Trophoblast cell (in vitro differentiated cells and primary cell): ENCODE data around the gene NEUROG1.

Source experiments
- DNase-seq, 2 donors: peaks; one replicate each; pipeline ENCODE4 v3.0.0-alpha.2; 2016
- H2AFZ ChIP-seq: 2 replicates; pipeline ENCODE4 v1.6.1; 2013; ENCODE audit warnings: low read length, moderate library complexity, mild to moderate bottlenecking; ENCODE audit not compliant: insufficient read depth, poor library complexity
- H2AK5ac ChIP-seq: 2 replicates; pipeline ENCODE4 v1.6.1; 2013; ENCODE audit warnings: mild to moderate bottlenecking, low read length
- H2BK120ac ChIP-seq: 2 replicates; pipeline ENCODE4 v1.6.1; 2013; ENCODE audit warnings: low read length, mild to moderate bottlenecking, moderate library complexity; ENCODE audit not compliant: insufficient read depth, poor library complexity
- H2BK12ac ChIP-seq: 2 replicates; pipeline ENCODE4 v1.6.1; 2013; ENCODE audit warnings: mild to moderate bottlenecking, low read length, moderate library complexity
- H2BK5ac ChIP-seq: 2 replicates; pipeline ENCODE4 v1.6.1; 2013; ENCODE audit warnings: low read length, low read depth, moderate library complexity, mild to moderate bottlenecking; ENCODE audit not compliant: poor library complexity
- H3K14ac ChIP-seq: 2 replicates; pipeline ENCODE4 v1.6.1; 2013; ENCODE audit warnings: mild to moderate bottlenecking, low read length
- H3K18ac ChIP-seq: 2 replicates; pipeline ENCODE4 v1.6.1; 2013; ENCODE audit warnings: mild to moderate bottlenecking, low read length
- H3K23ac ChIP-seq: 2 replicates; pipeline ENCODE4 v1.6.1; 2013; ENCODE audit warnings: low read length
- H3K27ac ChIP-seq: 2 replicates; pipeline ENCODE4 v1.5.1; 2013; ENCODE audit warnings: low read depth, mild to moderate bottlenecking, inconsistent platforms, low read length, moderate library complexity
- H3K27me3 ChIP-seq: 2 replicates; pipeline ENCODE4 v1.6.1; 2013; ENCODE audit warnings: inconsistent platforms, mild to moderate bottlenecking, low read length, moderate library complexity; ENCODE audit not compliant: insufficient read depth
- H3K36me3 ChIP-seq, 2 experiments: 1 replicate in 1 of 2; 2 replicates in 1 of 2; pipeline ENCODE4 v1.6.1; 2013; ENCODE audit warnings: low read length in 2 of 2, mild to moderate bottlenecking in 2 of 2, moderate library complexity in 1 of 2; ENCODE audit not compliant: insufficient read depth in 2 of 2, control insufficient read depth in 1 of 2
- H3K4ac ChIP-seq: 2 replicates; pipeline ENCODE4 v1.6.1; 2013; ENCODE audit warnings: low read depth, mild to moderate bottlenecking, low read length, moderate library complexity
- H3K4me1 ChIP-seq, 2 experiments: 1 replicate in 1 of 2; 2 replicates in 1 of 2; pipeline ENCODE4 v1.6.1; 2013; ENCODE audit warnings: low read length in 2 of 2, mild to moderate bottlenecking in 2 of 2, moderate library complexity in 1 of 2; ENCODE audit not compliant: insufficient read depth in 2 of 2, control insufficient read depth in 1 of 2
- H3K4me2 ChIP-seq: 2 replicates; pipeline ENCODE4 v1.6.1; 2013; ENCODE audit warnings: inconsistent platforms, mild to moderate bottlenecking, low read length, moderate library complexity
- H3K4me3 ChIP-seq: 2 replicates; pipeline ENCODE4 v1.5.1; 2013; ENCODE audit warnings: mild to moderate bottlenecking, low read depth, low read length, inconsistent platforms
- H3K79me1 ChIP-seq: one replicate; pipeline ENCODE4 v1.6.1; 2013; ENCODE audit warnings: low read length
- H3K79me2 ChIP-seq: 2 replicates; pipeline ENCODE4 v1.6.1; 2013; ENCODE audit warnings: low read length, mild to moderate bottlenecking; ENCODE audit not compliant: control insufficient read depth, insufficient read depth, poor library complexity
- H3K9ac ChIP-seq: 2 replicates; pipeline ENCODE4 v1.6.1; 2013; ENCODE audit warnings: mild to moderate bottlenecking, low read length
- H3K9me3 ChIP-seq: 2 replicates; pipeline ENCODE4 v1.6.1; 2013; ENCODE audit warnings: low read depth, mild to moderate bottlenecking, control low read depth, inconsistent platforms, low read length; ENCODE audit not compliant: insufficient read depth
- H4K12ac ChIP-seq: 2 replicates; pipeline ENCODE4 v1.6.1; 2013; ENCODE audit warnings: low read depth, mild to moderate bottlenecking, low read length, moderate library complexity
- H4K8ac ChIP-seq: 2 replicates; pipeline ENCODE4 v1.6.1; 2013; ENCODE audit warnings: low read depth, mild to moderate bottlenecking, low read length, moderate library complexity
- H4K91ac ChIP-seq: one replicate; pipeline ENCODE4 v1.6.1; 2013; ENCODE audit warnings: low read depth, mild to moderate bottlenecking, low read length, moderate library complexity
- WGBS: extraction: QIAGEN DNeasy Blood & Tissue Kit; methylation state at CpG from one replicate; pipeline ENCODE4 v1.1.7; 2013; ENCODE audit warnings: missing lambda C conversion rate; ENCODE audit not compliant: insufficient read length, insufficient coverage; ENCODE audit errors: extremely low coverage; 5-methylcytosine and 5-hydroxymethylcytosine counted together

Gene NEUROG1

GRCh38 chr5:135505973-135506372 is 29.8 kb downstream of the NEUROG1 start:
- H3K36me3 ChIP-seq, result no peaks in the 10 kb centered on the region
- H3K4me2 ChIP-seq, result no peak overlapping the region
- H2AFZ ChIP-seq, result no peak overlapping the region
- peaks cover 2% of the 10 kb centered on the region for H3K9me3 ChIP-seq
- no peak overlapping the region for H2BK5ac ChIP-seq
- WGBS, result no CpG with 5 or more reads among the region's 2 CpGs
- H3K14ac ChIP-seq, result no peak overlapping the region
- no peaks in the 10 kb centered on the region for H3K79me1 ChIP-seq
- H4K8ac ChIP-seq, result no peak overlapping the region
- no peak overlapping the region for H2AK5ac ChIP-seq
- H3K18ac ChIP-seq, result no peak overlapping the region
- H3K27me3 ChIP-seq, result peaks cover 16% of the 10 kb centered on the region
- H3K4me3 ChIP-seq, result no peak overlapping the region
- H4K91ac ChIP-seq, result no peak overlapping the region
- no peaks in the 10 kb centered on the region for H3K79me2 ChIP-seq
- no peak overlapping the region for H2BK12ac ChIP-seq
- H3K27ac ChIP-seq, result no peak overlapping the region
- H3K9ac ChIP-seq, result no peak overlapping the region
- H2BK120ac ChIP-seq, result no peak overlapping the region
- no peak for DNase-seq
- no peak overlapping the region for H3K23ac ChIP-seq
- no peaks in the 10 kb centered on the region for H3K4me1 ChIP-seq
- no peak overlapping the region for H3K4ac ChIP-seq
- no peak overlapping the region for H4K12ac ChIP-seq

GRCh38 chr5:135504376-135504775 is 31.4 kb downstream of the NEUROG1 start:
- no peak overlapping the region for H3K4me2 ChIP-seq
- no peak overlapping the region for H3K4ac ChIP-seq
- no CpG with 5 or more reads among the region's 3 CpGs for WGBS
- no peak overlapping the region for H2AK5ac ChIP-seq
- no peak overlapping the region for H3K14ac ChIP-seq
- no peak overlapping the region for H3K23ac ChIP-seq
- H3K27ac ChIP-seq, result no peak overlapping the region
- no peak overlapping the region for H3K18ac ChIP-seq
- no peak overlapping the region for H2BK5ac ChIP-seq
- no peaks in the 10 kb centered on the region for H3K79me2 ChIP-seq
- H4K12ac ChIP-seq, result no peak overlapping the region
- H3K27me3 ChIP-seq, result peaks cover 7% of the 10 kb centered on the region
- no peak overlapping the region for H3K9ac ChIP-seq
- H3K4me3 ChIP-seq, result no peak overlapping the region
- no peak overlapping the region for H2BK12ac ChIP-seq
- no peaks in the 10 kb centered on the region for H3K9me3 ChIP-seq
- no peak overlapping the region for H4K8ac ChIP-seq
- H3K79me1 ChIP-seq, result no peaks in the 10 kb centered on the region
- H4K91ac ChIP-seq, result no peak overlapping the region
- H3K36me3 ChIP-seq, result no peaks in the 10 kb centered on the region
- H2AFZ ChIP-seq, result no peak overlapping the region
- H2BK120ac ChIP-seq, result no peak overlapping the region
- H3K4me1 ChIP-seq, result no peaks in the 10 kb centered on the region
- DNase-seq, result no peak

- Histone ChIP-seq H3K79me1 (no peaks in the 10 kb centered on the region), H2BK12ac (no peak overlapping the region), H3K27ac (no peak overlapping the region), H3K36me3 (no peaks in the 10 kb centered on the region), H2BK5ac (no peak overlapping the region), H4K8ac (no peak overlapping the region), H3K4me1 (no peaks in the 10 kb centered on the region), H3K4me2 (no peak overlapping the region), H3K18ac (no peak overlapping the region), H3K4ac (no peak overlapping the region), H3K23ac (no peak overlapping the region), H3K9me3 (no peaks in the 10 kb centered on the region), H3K27me3 (peaks cover 7% of the 10 kb centered on the region), H3K4me3 (no peak overlapping the region), H2AFZ (no peak overlapping the region), H3K9ac (no peak overlapping the region), H2BK120ac (no peak overlapping the region), H4K91ac (no peak overlapping the region), H4K12ac (no peak overlapping the region), H3K79me2 (no peaks in the 10 kb centered on the region), H3K14ac (no peak overlapping the region), H2AK5ac (no peak overlapping the region)
- WGBS, result no CpG with 5 or more reads among the region's 4 CpGs
- DNase-seq, result no peak
These were observed 31.9 kb downstream of the NEUROG1 start for GRCh38 chr5:135503871-135504270.

DNA sequence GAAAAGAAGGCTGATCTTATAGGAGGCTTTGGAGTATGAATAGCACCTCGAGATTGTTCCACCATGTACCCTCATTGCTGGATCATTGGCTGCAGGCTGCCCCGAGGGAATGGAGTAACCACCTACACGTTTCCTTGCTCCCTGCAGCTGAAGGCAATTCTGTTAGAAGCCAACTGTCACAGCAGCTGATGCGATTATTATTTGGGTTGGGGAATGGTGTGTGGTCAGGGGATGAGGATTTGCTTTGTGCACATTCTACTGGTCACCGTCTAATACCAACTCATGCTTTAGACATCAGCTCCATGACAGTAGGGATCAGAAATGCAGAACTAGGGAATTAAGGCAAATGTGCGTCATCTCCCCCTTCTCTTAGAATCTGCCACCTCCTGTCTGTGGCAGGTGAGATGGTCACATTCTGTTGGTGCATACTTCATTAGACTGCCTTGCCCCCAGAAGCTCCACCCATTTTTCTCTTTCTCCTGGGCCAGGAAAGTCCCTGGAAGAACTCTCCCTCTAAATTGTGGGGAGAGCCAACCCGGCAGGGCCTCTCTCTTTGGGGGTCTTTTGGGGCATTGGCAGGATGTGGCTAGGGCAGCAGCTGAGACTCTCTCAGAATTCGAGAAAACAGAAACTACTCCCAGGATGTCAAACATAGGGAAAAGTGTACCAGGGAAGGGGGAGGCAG is 32.8 kb downstream of the NEUROG1 start:
- Histone ChIP-seq H2BK5ac (no peak overlapping the region), H3K23ac (no peak overlapping the region), H2BK120ac (no peak overlapping the region), H4K8ac (no peak overlapping the region), H3K79me1 (no peaks in the 10 kb centered on the region), H2AK5ac (no peak overlapping the region), H3K79me2 (no peaks in the 10 kb centered on the region), H3K27ac (no peak overlapping the region), H3K4me1 (peaks cover 0 to 2% of the 10 kb centered on the region in 2 experiments), H3K14ac (no peak overlapping the region), H3K27me3 (peaks cover 4% of the 10 kb centered on the region), H3K4me2 (no peak overlapping the region), H3K18ac (no peak overlapping the region), H2BK12ac (no peak overlapping the region), H3K4me3 (no peak overlapping the region), H3K4ac (no peak overlapping the region), H3K9me3 (no peaks in the 10 kb centered on the region), H3K9ac (no peak overlapping the region), H4K12ac (no peak overlapping the region), H4K91ac (no peak overlapping the region), H2AFZ (no peak overlapping the region), H3K36me3 (no peaks in the 10 kb centered on the region)
- no CpG with 5 or more reads among the region's 8 CpGs for WGBS
- no peak for DNase-seq
